ENCODE results near the gene MAP3K15.
"Not testable (repeated sequence)": the region's sequence is repeated elsewhere in the genome, so short reads cannot be mapped to it uniquely, and the experiment has no call there.

The MAP3K15 gene

GRCh38 chrX:19496711-19497110 is 18.6 kb downstream of the MAP3K15 start:
- H3K4me3 ChIP-seq (ENCODE audit: insufficient read depth, low read depth, low read length, poor library complexity, severe bottlenecking): no peak overlapping the region
- no peaks in the 10 kb centered on the region for H3K9me3 ChIP-seq (ENCODE audit: control insufficient read depth, low read length)
- no peaks in the 10 kb centered on the region for H3K36me3 ChIP-seq (ENCODE audit: control insufficient read depth, insufficient read depth, low read length)
- no peak for DNase-seq
- no peaks in the 10 kb centered on the region for H3K27me3 ChIP-seq (replicated peaks; ENCODE audit: control insufficient read depth, insufficient read depth, low read length, poor library complexity, severe bottlenecking)
- no peaks in the 10 kb centered on the region for H3K4me1 ChIP-seq (ENCODE audit: control insufficient read depth, insufficient read depth, low read length, poor library complexity, severe bottlenecking)
- H3K27ac ChIP-seq (ENCODE audit: insufficient read depth, low read length, poor library complexity, severe bottlenecking): no peak overlapping the region

GRCh38 chrX:19487520-19488200 is 27.6 kb downstream of the MAP3K15 start:
- no peaks in the 10 kb centered on the region for H3K27me3 ChIP-seq (replicated peaks; ENCODE audit: control insufficient read depth, insufficient read depth, low read length, poor library complexity, severe bottlenecking)
- H3K9me3 ChIP-seq (ENCODE audit: control insufficient read depth, low read length): no peaks in the 10 kb centered on the region
- no peak for DNase-seq
- no peak overlapping the region for H3K4me3 ChIP-seq (ENCODE audit: insufficient read depth, low read depth, low read length, poor library complexity, severe bottlenecking)
- H3K27ac ChIP-seq (ENCODE audit: insufficient read depth, low read length, poor library complexity, severe bottlenecking): no peak overlapping the region
- no peaks in the 10 kb centered on the region for H3K4me1 ChIP-seq (ENCODE audit: control insufficient read depth, insufficient read depth, low read length, poor library complexity, severe bottlenecking)
- no peaks in the 10 kb centered on the region for H3K36me3 ChIP-seq (ENCODE audit: control insufficient read depth, insufficient read depth, low read length)

GRCh38 chrX:19479458-19479857 is 35.9 kb downstream of the MAP3K15 start:
- Histone ChIP-seq H3K27me3 (replicated peaks; ENCODE audit: control insufficient read depth, insufficient read depth, low read length, poor library complexity, severe bottlenecking) (no peaks in the 10 kb centered on the region), H3K4me3 (ENCODE audit: insufficient read depth, low read depth, low read length, poor library complexity, severe bottlenecking) (no peak overlapping the region), H3K9me3 (ENCODE audit: control insufficient read depth, low read length) (no peaks in the 10 kb centered on the region), H3K4me1 (ENCODE audit: control insufficient read depth, insufficient read depth, low read length, poor library complexity, severe bottlenecking) (no peaks in the 10 kb centered on the region), H3K36me3 (ENCODE audit: control insufficient read depth, insufficient read depth, low read length) (no peaks in the 10 kb centered on the region), H3K27ac (ENCODE audit: insufficient read depth, low read length, poor library complexity, severe bottlenecking) (no peak overlapping the region)
- no peak for DNase-seq

GRCh38 chrX:19468383-19468782 is 46.9 kb downstream of the MAP3K15 start:
- H3K4me1 ChIP-seq (ENCODE audit: control insufficient read depth, insufficient read depth, low read length, poor library complexity, severe bottlenecking); H3K9me3 ChIP-seq (ENCODE audit: control insufficient read depth, low read length); H3K36me3 ChIP-seq (ENCODE audit: control insufficient read depth, insufficient read depth, low read length); H3K27me3 ChIP-seq (replicated peaks; ENCODE audit: control insufficient read depth, insufficient read depth, low read length, poor library complexity, severe bottlenecking); H3K27ac ChIP-seq (ENCODE audit: insufficient read depth, low read length, poor library complexity, severe bottlenecking); DNase-seq; H3K4me3 ChIP-seq (ENCODE audit: insufficient read depth, low read depth, low read length, poor library complexity, severe bottlenecking): not testable (repeated sequence)

GRCh38 chrX:19462879-19463278 is 52.4 kb downstream of the MAP3K15 start:
- DNase-seq: no peak
- Histone ChIP-seq H3K9me3 (ENCODE audit: control insufficient read depth, low read length) (no peaks in the 10 kb centered on the region), H3K4me1 (ENCODE audit: control insufficient read depth, insufficient read depth, low read length, poor library complexity, severe bottlenecking) (no peaks in the 10 kb centered on the region), H3K27me3 (replicated peaks; ENCODE audit: control insufficient read depth, insufficient read depth, low read length, poor library complexity, severe bottlenecking) (no peaks in the 10 kb centered on the region), H3K36me3 (ENCODE audit: control insufficient read depth, insufficient read depth, low read length) (no peaks in the 10 kb centered on the region), H3K4me3 (ENCODE audit: insufficient read depth, low read depth, low read length, poor library complexity, severe bottlenecking) (no peak overlapping the region), H3K27ac (ENCODE audit: insufficient read depth, low read length, poor library complexity, severe bottlenecking) (no peak overlapping the region)

GRCh38 chrX:19462231-19462630 is 53.1 kb downstream of the MAP3K15 start:
- Histone ChIP-seq H3K27me3 (replicated peaks; ENCODE audit: control insufficient read depth, insufficient read depth, low read length, poor library complexity, severe bottlenecking) (no peaks in the 10 kb centered on the region), H3K27ac (ENCODE audit: insufficient read depth, low read length, poor library complexity, severe bottlenecking) (no peak overlapping the region), H3K36me3 (ENCODE audit: control insufficient read depth, insufficient read depth, low read length) (no peaks in the 10 kb centered on the region), H3K4me1 (ENCODE audit: control insufficient read depth, insufficient read depth, low read length, poor library complexity, severe bottlenecking) (no peaks in the 10 kb centered on the region), H3K4me3 (ENCODE audit: insufficient read depth, low read depth, low read length, poor library complexity, severe bottlenecking) (no peak overlapping the region), H3K9me3 (ENCODE audit: control insufficient read depth, low read length) (no peaks in the 10 kb centered on the region)
- DNase-seq: no peak

- Histone ChIP-seq H3K36me3 (ENCODE audit: control insufficient read depth, insufficient read depth, low read length) (no peaks in the 10 kb centered on the region), H3K4me1 (ENCODE audit: control insufficient read depth, insufficient read depth, low read length, poor library complexity, severe bottlenecking) (no peaks in the 10 kb centered on the region), H3K27me3 (replicated peaks; ENCODE audit: control insufficient read depth, insufficient read depth, low read length, poor library complexity, severe bottlenecking) (no peaks in the 10 kb centered on the region)
These were observed 57.6 kb downstream of the MAP3K15 start for GRCh38 chrX:19457662-19458061.

GRCh38 chrX:19448077-19448476 is 67.2 kb downstream of the MAP3K15 start:
- H3K9me3 ChIP-seq (ENCODE audit: control insufficient read depth, low read length): no peaks in the 10 kb centered on the region
- H3K27ac ChIP-seq (ENCODE audit: insufficient read depth, low read length, poor library complexity, severe bottlenecking): no peak overlapping the region
- no peaks in the 10 kb centered on the region for H3K36me3 ChIP-seq (ENCODE audit: control insufficient read depth, insufficient read depth, low read length)
- H3K4me3 ChIP-seq (ENCODE audit: insufficient read depth, low read depth, low read length, poor library complexity, severe bottlenecking): no peak overlapping the region
- DNase-seq: no peak
- no peaks in the 10 kb centered on the region for H3K27me3 ChIP-seq (replicated peaks; ENCODE audit: control insufficient read depth, insufficient read depth, low read length, poor library complexity, severe bottlenecking)
- H3K4me1 ChIP-seq (ENCODE audit: control insufficient read depth, insufficient read depth, low read length, poor library complexity, severe bottlenecking): no peaks in the 10 kb centered on the region

More at GRCh38 chrX:19457662-19458061, 57.6 kb downstream of the MAP3K15 start:
- H3K9me3 ChIP-seq (ENCODE audit: control insufficient read depth, low read length): no peaks in the 10 kb centered on the region
- H3K27ac ChIP-seq (ENCODE audit: insufficient read depth, low read length, poor library complexity, severe bottlenecking): no peak overlapping the region
- no peak for DNase-seq
- H3K4me3 ChIP-seq (ENCODE audit: insufficient read depth, low read depth, low read length, poor library complexity, severe bottlenecking): no peak overlapping the region

- DNase-seq: no peak
- H3K4me3 ChIP-seq (ENCODE audit: insufficient read depth, low read depth, low read length, poor library complexity, severe bottlenecking): no peak overlapping the region
- H3K4me1 ChIP-seq (ENCODE audit: control insufficient read depth, insufficient read depth, low read length, poor library complexity, severe bottlenecking): no peaks in the 10 kb centered on the region
- H3K36me3 ChIP-seq (ENCODE audit: control insufficient read depth, insufficient read depth, low read length): no peaks in the 10 kb centered on the region
- no peak overlapping the region for H3K27ac ChIP-seq (ENCODE audit: insufficient read depth, low read length, poor library complexity, severe bottlenecking)
- no peaks in the 10 kb centered on the region for H3K9me3 ChIP-seq (ENCODE audit: control insufficient read depth, low read length)
- no peaks in the 10 kb centered on the region for H3K27me3 ChIP-seq (replicated peaks; ENCODE audit: control insufficient read depth, insufficient read depth, low read length, poor library complexity, severe bottlenecking)
These were observed 68.9 kb downstream of the MAP3K15 start for GRCh38 chrX:19446397-19446796.

GRCh38 chrX:19445772-19446171 is 69.5 kb downstream of the MAP3K15 start:
- H3K4me1 ChIP-seq (ENCODE audit: control insufficient read depth, insufficient read depth, low read length, poor library complexity, severe bottlenecking); DNase-seq; H3K27ac ChIP-seq (ENCODE audit: insufficient read depth, low read length, poor library complexity, severe bottlenecking); H3K4me3 ChIP-seq (ENCODE audit: insufficient read depth, low read depth, low read length, poor library complexity, severe bottlenecking); H3K27me3 ChIP-seq (replicated peaks; ENCODE audit: control insufficient read depth, insufficient read depth, low read length, poor library complexity, severe bottlenecking); H3K36me3 ChIP-seq (ENCODE audit: control insufficient read depth, insufficient read depth, low read length); H3K9me3 ChIP-seq (ENCODE audit: control insufficient read depth, low read length): not testable (repeated sequence)

All from effector memory CD4-positive, alpha-beta T cell (primary cell).